OCI-LY3 (cell line): ENCODE results near the gene CARS2.

Source experiments
- CTCF ChIP-seq: fragments of 200-600, 300-600 bp; sonication (generic); IDR thresholded peaks from 2 replicates; pipeline ENCODE4 v1.5.1; 2014; ENCODE audit warnings: antibody characterized with exemption, low read length, low read depth
- EZH2phosphoT487 ChIP-seq: fragments of 200-600 bp; shearing (Covaris generic); IDR thresholded peaks from 2 replicates; pipeline ENCODE4 v1.6.1; 2018; ENCODE audit warnings: antibody characterized with exemption, mixed run types, low read depth

GRCh38 chr13:110685305-110686020 lies 20.5 kb downstream of the CARS2 start:
- no peak for TF ChIP-seq EZH2phosphoT487
- no peak for TF ChIP-seq CTCF
